ENCODE data around the gene SPIRE2. TPM values are rescaled to one million over a fixed set of nuclear protein-coding genes. Genes with fewer than 3 reads are reported as not detected.
"Not testable (repeated sequence)": the region's sequence is repeated elsewhere in the genome, so short reads cannot be mapped to it uniquely, and the experiment has no call there.

The SPIRE2 gene
- polyA plus RNA-seq, 1 donor from 2014 or later = 45.0 TPM

DNA sequence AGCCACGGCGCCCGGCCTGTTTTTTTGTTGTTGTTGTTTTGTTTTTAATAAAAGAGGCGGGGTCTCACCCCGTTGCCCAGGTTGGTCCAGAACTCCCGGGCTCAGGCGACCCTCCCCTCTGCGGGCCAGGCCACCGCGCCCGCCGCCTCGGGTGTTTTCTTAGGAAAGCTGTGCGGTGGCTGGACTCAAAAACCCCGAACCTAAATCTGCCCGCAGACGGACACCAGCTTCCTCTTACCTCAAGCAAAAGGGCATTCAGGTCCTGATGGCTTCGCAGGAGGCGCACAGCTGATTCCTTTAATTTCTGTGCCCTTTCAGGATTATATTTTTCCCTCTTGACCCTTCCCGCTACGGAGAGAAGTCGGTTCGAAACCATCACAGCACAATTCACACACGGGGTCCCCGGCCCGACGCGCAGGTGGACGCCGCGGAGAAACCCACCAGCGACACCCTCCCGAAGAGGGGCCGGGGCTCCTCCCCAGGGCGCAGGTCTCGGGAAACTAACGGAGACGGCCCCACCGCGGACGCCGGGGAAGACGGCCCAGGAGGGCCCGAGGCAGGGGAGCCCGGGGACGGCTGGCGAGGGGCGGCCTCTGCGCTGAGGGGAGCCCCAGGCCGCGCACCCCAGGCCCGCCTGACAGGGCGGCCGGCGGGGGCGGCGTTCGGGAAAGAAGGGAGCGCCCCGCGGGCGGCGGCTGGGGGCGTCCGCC, 12.5 kb upstream of the SPIRE2 start:
- Histone ChIP-seq H3K4me3 (ENCODE audit: low read length) (peak overlapping the region; percentile 88), H3K9me2 (ENCODE audit: insufficient read depth, low read length) (no peaks in the 10 kb centered on the region), H3K27ac (ENCODE audit: low read length) (no peak overlapping the region), H3K9ac (ENCODE audit: low read length) (peak overlapping the region; percentile 31), H3K4me2 (ENCODE audit: low read length) (no peak overlapping the region), H3K36me3 (ENCODE audit: insufficient read depth, low read length) (no peaks in the 10 kb centered on the region), H3F3A (ENCODE audit: insufficient read depth, low read length, poor library complexity, severe bottlenecking) (no peaks in the 10 kb centered on the region), H2AFZ (ENCODE audit: low read depth, low read length) (no peak overlapping the region), H3K79me2 (replicated peaks; ENCODE audit: insufficient read depth, low read length) (no peaks in the 10 kb centered on the region), H3K27me3 (ENCODE audit: insufficient read depth, low read depth, low read length) (no peaks in the 10 kb centered on the region), H4K20me1 (ENCODE audit: insufficient read depth) (no peaks in the 10 kb centered on the region), H3K9me3 (ENCODE audit: low read length) (no peaks in the 10 kb centered on the region)
- TF ChIP-seq EP300 (conservative IDR thresholded peaks at IDR 0.05; ENCODE audit: poor library complexity, severe bottlenecking) (no peak), MXI1 (conservative IDR thresholded peaks at IDR 0.05; ENCODE audit: poor library complexity, severe bottlenecking) (no peak), POLR2AphosphoS5 (IDR thresholded peaks at IDR 0.05) (no peak), SMC3 (conservative IDR thresholded peaks at IDR 0.05; ENCODE audit: poor library complexity) (no peak)
- TF ChIP-seq, protein P1, sequence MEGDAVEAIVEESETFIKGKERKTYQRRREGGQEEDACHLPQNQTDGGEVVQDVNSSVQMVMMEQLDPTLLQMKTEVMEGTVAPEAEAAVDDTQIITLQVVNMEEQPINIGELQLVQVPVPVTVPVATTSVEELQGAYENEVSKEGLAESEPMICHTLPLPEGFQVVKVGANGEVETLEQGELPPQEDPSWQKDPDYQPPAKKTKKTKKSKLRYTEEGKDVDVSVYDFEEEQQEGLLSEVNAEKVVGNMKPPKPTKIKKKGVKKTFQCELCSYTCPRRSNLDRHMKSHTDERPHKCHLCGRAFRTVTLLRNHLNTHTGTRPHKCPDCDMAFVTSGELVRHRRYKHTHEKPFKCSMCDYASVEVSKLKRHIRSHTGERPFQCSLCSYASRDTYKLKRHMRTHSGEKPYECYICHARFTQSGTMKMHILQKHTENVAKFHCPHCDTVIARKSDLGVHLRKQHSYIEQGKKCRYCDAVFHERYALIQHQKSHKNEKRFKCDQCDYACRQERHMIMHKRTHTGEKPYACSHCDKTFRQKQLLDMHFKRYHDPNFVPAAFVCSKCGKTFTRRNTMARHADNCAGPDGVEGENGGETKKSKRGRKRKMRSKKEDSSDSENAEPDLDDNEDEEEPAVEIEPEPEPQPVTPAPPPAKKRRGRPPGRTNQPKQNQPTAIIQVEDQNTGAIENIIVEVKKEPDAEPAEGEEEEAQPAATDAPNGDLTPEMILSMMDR (IDR thresholded peaks at IDR 0.05; ENCODE audit: poor library complexity, severe bottlenecking) = no peak

GRCh38 chr16:89818851-89819403, 9.3 kb upstream of the SPIRE2 start:
- not testable (repeated sequence) for H3F3A ChIP-seq (ENCODE audit: insufficient read depth, low read length, poor library complexity, severe bottlenecking); H3K27ac ChIP-seq (ENCODE audit: low read length); H3K79me2 ChIP-seq (replicated peaks; ENCODE audit: insufficient read depth, low read length); H3K9me2 ChIP-seq (ENCODE audit: insufficient read depth, low read length); H3K9ac ChIP-seq (ENCODE audit: low read length); H3K9me3 ChIP-seq (ENCODE audit: low read length); H3K27me3 ChIP-seq (ENCODE audit: insufficient read depth, low read depth, low read length); H3K4me3 ChIP-seq (ENCODE audit: low read length); H3K36me3 ChIP-seq (ENCODE audit: insufficient read depth, low read length); H4K20me1 ChIP-seq (ENCODE audit: insufficient read depth); H3K4me2 ChIP-seq (ENCODE audit: low read length); H2AFZ ChIP-seq (ENCODE audit: low read depth, low read length)

DNA sequence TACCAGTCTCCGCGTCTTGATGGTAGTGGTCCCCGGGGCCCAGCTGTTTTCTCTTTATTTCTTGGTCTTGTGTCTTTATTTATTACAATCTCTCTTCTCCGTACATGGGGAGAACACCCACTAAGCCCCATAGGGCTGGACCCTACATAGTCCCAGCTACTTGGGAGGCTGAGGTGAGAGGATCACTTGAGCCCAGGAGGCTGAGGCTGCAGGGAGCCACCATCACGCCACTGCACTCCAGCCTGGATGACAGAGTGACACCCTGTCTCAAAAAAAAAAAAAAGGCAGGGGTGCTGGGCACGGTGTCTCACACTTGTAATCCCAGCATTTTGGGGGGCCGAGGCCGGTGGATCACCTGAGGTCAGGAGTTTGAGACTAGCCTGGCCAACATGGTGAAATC, 8.8 kb upstream of the SPIRE2 start:
- not testable (repeated sequence) for H3K27me3 ChIP-seq (ENCODE audit: insufficient read depth, low read depth, low read length); H3K4me2 ChIP-seq (ENCODE audit: low read length); H3K9ac ChIP-seq (ENCODE audit: low read length); H2AFZ ChIP-seq (ENCODE audit: low read depth, low read length); H4K20me1 ChIP-seq (ENCODE audit: insufficient read depth); H3K79me2 ChIP-seq (replicated peaks; ENCODE audit: insufficient read depth, low read length); H3F3A ChIP-seq (ENCODE audit: insufficient read depth, low read length, poor library complexity, severe bottlenecking); H3K27ac ChIP-seq (ENCODE audit: low read length); H3K4me3 ChIP-seq (ENCODE audit: low read length); H3K9me3 ChIP-seq (ENCODE audit: low read length); H3K36me3 ChIP-seq (ENCODE audit: insufficient read depth, low read length); H3K9me2 ChIP-seq (ENCODE audit: insufficient read depth, low read length)

- Histone ChIP-seq H3K36me3 (ENCODE audit: insufficient read depth, low read length) (no peaks in the 10 kb centered on the region), H3K9me3 (ENCODE audit: low read length) (no peaks in the 10 kb centered on the region), H3K4me2 (ENCODE audit: low read length) (no peak overlapping the region), H3K9me2 (ENCODE audit: insufficient read depth, low read length) (no peaks in the 10 kb centered on the region), H4K20me1 (ENCODE audit: insufficient read depth) (no peaks in the 10 kb centered on the region), H3K4me3 (ENCODE audit: low read length) (no peak overlapping the region), H3K79me2 (replicated peaks; ENCODE audit: insufficient read depth, low read length) (no peaks in the 10 kb centered on the region), H3K27me3 (ENCODE audit: insufficient read depth, low read depth, low read length) (no peaks in the 10 kb centered on the region), H3K9ac (ENCODE audit: low read length) (no peak overlapping the region), H3F3A (ENCODE audit: insufficient read depth, low read length, poor library complexity, severe bottlenecking) (no peaks in the 10 kb centered on the region), H3K27ac (ENCODE audit: low read length) (no peak overlapping the region), H2AFZ (ENCODE audit: low read depth, low read length) (no peak overlapping the region)
- TF ChIP-seq SMC3 (conservative IDR thresholded peaks at IDR 0.05; ENCODE audit: poor library complexity) = no peak
- TF ChIP-seq EP300 (conservative IDR thresholded peaks at IDR 0.05; ENCODE audit: poor library complexity, severe bottlenecking) = no peak
Observed at GRCh38 chr16:89821438-89822187, 6.7 kb upstream of the SPIRE2 start.
